H1 (cell line): ENCODE results near the gene ATP5PB. TPM values are rescaled to one million over a fixed set of nuclear protein-coding genes. Genes with fewer than 3 reads are reported as not detected.

ENCODE experiments used
- polyA plus RNA-seq, 7 experiments: library from polyadenylated mRNA; depleted of rRNA in 3 of 7; stranded (reverse) in 5 of 7; unstranded in 2 of 7; fragments of >200 nt in 5 of 7; fragments of 200-250 nt in 2 of 7; gene quantifications; 1 replicate in 5 of 7; 2 replicates in 1 of 7; 4 replicates in 1 of 7; pipeline versions ENCODE4 v1.2.1 to v1.2.3, GENCODE V29; 2011 to 2013; ENCODE audit warnings: missing spikeins in 2 of 7, mixed read lengths in 2 of 7
- total RNA-seq: library from RNA; stranded (reverse); fragmentation: NEBNext Ultra II Directional; extraction: Animal tissue kit (Norgen Biotek cat#: 25700); gene quantifications from 2 replicates; pipeline ENCODE4 v1.2.1, GENCODE V29; 2021
- TF ChIP-seq, protein P1 (sequence below): fragments of 300-600 bp; sonication (generic); IDR thresholded peaks from 2 replicates; pipeline ENCODE4 v1.7.1; 2012; ENCODE audit warnings: low read length, moderate library complexity, mild to moderate bottlenecking, inconsistent platforms; ENCODE audit not compliant: insufficient replicate concordance

ATP5PB gene
- total and polyA plus RNA-seq, 2 of the 8 experiments (the other 6 are each of a cell fraction or from before 2014, with no cell fraction given): 232 to 262 TPM

- TF ChIP-seq, protein P1, sequence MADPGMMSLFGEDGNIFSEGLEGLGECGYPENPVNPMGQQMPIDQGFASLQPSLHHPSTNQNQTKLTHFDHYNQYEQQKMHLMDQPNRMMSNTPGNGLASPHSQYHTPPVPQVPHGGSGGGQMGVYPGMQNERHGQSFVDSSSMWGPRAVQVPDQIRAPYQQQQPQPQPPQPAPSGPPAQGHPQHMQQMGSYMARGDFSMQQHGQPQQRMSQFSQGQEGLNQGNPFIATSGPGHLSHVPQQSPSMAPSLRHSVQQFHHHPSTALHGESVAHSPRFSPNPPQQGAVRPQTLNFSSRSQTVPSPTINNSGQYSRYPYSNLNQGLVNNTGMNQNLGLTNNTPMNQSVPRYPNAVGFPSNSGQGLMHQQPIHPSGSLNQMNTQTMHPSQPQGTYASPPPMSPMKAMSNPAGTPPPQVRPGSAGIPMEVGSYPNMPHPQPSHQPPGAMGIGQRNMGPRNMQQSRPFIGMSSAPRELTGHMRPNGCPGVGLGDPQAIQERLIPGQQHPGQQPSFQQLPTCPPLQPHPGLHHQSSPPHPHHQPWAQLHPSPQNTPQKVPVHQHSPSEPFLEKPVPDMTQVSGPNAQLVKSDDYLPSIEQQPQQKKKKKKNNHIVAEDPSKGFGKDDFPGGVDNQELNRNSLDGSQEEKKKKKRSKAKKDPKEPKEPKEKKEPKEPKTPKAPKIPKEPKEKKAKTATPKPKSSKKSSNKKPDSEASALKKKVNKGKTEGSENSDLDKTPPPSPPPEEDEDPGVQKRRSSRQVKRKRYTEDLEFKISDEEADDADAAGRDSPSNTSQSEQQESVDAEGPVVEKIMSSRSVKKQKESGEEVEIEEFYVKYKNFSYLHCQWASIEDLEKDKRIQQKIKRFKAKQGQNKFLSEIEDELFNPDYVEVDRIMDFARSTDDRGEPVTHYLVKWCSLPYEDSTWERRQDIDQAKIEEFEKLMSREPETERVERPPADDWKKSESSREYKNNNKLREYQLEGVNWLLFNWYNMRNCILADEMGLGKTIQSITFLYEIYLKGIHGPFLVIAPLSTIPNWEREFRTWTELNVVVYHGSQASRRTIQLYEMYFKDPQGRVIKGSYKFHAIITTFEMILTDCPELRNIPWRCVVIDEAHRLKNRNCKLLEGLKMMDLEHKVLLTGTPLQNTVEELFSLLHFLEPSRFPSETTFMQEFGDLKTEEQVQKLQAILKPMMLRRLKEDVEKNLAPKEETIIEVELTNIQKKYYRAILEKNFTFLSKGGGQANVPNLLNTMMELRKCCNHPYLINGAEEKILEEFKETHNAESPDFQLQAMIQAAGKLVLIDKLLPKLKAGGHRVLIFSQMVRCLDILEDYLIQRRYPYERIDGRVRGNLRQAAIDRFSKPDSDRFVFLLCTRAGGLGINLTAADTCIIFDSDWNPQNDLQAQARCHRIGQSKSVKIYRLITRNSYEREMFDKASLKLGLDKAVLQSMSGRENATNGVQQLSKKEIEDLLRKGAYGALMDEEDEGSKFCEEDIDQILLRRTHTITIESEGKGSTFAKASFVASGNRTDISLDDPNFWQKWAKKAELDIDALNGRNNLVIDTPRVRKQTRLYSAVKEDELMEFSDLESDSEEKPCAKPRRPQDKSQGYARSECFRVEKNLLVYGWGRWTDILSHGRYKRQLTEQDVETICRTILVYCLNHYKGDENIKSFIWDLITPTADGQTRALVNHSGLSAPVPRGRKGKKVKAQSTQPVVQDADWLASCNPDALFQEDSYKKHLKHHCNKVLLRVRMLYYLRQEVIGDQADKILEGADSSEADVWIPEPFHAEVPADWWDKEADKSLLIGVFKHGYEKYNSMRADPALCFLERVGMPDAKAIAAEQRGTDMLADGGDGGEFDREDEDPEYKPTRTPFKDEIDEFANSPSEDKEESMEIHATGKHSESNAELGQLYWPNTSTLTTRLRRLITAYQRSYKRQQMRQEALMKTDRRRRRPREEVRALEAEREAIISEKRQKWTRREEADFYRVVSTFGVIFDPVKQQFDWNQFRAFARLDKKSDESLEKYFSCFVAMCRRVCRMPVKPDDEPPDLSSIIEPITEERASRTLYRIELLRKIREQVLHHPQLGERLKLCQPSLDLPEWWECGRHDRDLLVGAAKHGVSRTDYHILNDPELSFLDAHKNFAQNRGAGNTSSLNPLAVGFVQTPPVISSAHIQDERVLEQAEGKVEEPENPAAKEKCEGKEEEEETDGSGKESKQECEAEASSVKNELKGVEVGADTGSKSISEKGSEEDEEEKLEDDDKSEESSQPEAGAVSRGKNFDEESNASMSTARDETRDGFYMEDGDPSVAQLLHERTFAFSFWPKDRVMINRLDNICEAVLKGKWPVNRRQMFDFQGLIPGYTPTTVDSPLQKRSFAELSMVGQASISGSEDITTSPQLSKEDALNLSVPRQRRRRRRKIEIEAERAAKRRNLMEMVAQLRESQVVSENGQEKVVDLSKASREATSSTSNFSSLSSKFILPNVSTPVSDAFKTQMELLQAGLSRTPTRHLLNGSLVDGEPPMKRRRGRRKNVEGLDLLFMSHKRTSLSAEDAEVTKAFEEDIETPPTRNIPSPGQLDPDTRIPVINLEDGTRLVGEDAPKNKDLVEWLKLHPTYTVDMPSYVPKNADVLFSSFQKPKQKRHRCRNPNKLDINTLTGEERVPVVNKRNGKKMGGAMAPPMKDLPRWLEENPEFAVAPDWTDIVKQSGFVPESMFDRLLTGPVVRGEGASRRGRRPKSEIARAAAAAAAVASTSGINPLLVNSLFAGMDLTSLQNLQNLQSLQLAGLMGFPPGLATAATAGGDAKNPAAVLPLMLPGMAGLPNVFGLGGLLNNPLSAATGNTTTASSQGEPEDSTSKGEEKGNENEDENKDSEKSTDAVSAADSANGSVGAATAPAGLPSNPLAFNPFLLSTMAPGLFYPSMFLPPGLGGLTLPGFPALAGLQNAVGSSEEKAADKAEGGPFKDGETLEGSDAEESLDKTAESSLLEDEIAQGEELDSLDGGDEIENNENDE: no peak
These were observed 12.5 kb upstream of the ATP5PB start (continued) for GRCh38 chr1:111436726-111437125.
